Caco-2 (cell line): ENCODE measurements around the gene THEM4. TPM values are rescaled to one million over a fixed set of nuclear protein-coding genes. Genes with fewer than 3 reads are reported as not detected.

Source experiments
- BruUV-seq: library from RNA; stranded (reverse); fragments of 400-500 nt; replicated peaks from 2 replicates; lab custom pipeline; 2021; lab: Mats Ljungman, UMichigan
- CTCF ChIA-PET: fragments of 300-600 bp; sonication (Branson Sonifier 250); formaldehyde crosslinking; loops from one replicate; lab custom pipeline; 2022; ENCODE audit warnings: antibody characterized with exemption; lab: Charles Lee
- POLR2A ChIA-PET: fragments of 300-600 bp; sonication (Branson Sonifier 250); formaldehyde crosslinking; loops from one replicate; lab custom pipeline; 2022; ENCODE audit warnings: antibody characterized with exemption; lab: Charles Lee
- DNase-seq, 2 experiments: peaks; one replicate each; pipeline versions ENCODE4 v3.0.0 to v3.0.0-alpha.2; 2020 to 2022
- H3K27me3 ChIP-seq: replicated peaks from 2 replicates; pipeline ENCODE4 v1.6.0; 2011; ENCODE audit warnings: low read length; ENCODE audit not compliant: control insufficient read depth, insufficient read depth
- H3K36me3 ChIP-seq: 2 replicates; pipeline ENCODE4 v1.5.1; 2011; ENCODE audit warnings: low read length; ENCODE audit not compliant: control insufficient read depth, insufficient read depth
- H3K4me1 ChIP-seq: fragments of 250-450 bp; sonication (Bioruptor Pico); 2 replicates; pipeline ENCODE4 v1.5.1; 2020; ENCODE audit warnings: mild to moderate bottlenecking
- H3K4me3 ChIP-seq: 2 replicates; pipeline ENCODE4 v1.5.1; 2011; ENCODE audit warnings: low read depth, mild to moderate bottlenecking, control low read depth, low read length
- H3K9me3 ChIP-seq: fragments of 250-450 bp; sonication (Bioruptor Pico); 2 replicates; pipeline ENCODE4 v1.5.1; 2020; ENCODE audit warnings: mild to moderate bottlenecking, moderate library complexity
- H3K27ac Mint-ChIP-seq: one replicate; pipeline ENCODE4 v1.8.0; 2022; ENCODE audit warnings: mixed read lengths; ENCODE audit not compliant: unreplicated experiment
- H3K27me3 Mint-ChIP-seq: one replicate; pipeline ENCODE4 v1.8.0; 2022; ENCODE audit warnings: mixed read lengths; ENCODE audit not compliant: insufficient read depth, unreplicated experiment
- H3K36me3 Mint-ChIP-seq: one replicate; pipeline ENCODE4 v1.8.0; 2022; ENCODE audit warnings: mild to moderate bottlenecking, mixed read lengths; ENCODE audit not compliant: insufficient read depth, unreplicated experiment
- H3K4me1 Mint-ChIP-seq: one replicate; pipeline ENCODE4 v1.8.0; 2022; ENCODE audit warnings: low read depth, mixed read lengths; ENCODE audit not compliant: unreplicated experiment
- H3K4me3 Mint-ChIP-seq: one replicate; pipeline ENCODE4 v1.8.0; 2022; ENCODE audit warnings: mild to moderate bottlenecking, moderate library complexity, mixed read lengths; ENCODE audit not compliant: unreplicated experiment
- H3K9me3 Mint-ChIP-seq: one replicate; pipeline ENCODE4 v1.8.0; 2022; ENCODE audit warnings: mixed read lengths; ENCODE audit not compliant: unreplicated experiment
- CTCF ChIP-seq, 2 experiments: fragments of 200-600 bp in 1 of 2; IDR thresholded peaks; 1 replicate in 1 of 2; 2 replicates in 1 of 2; pipeline versions ENCODE4 v1.5.1 to v1.8.0; 2011 to 2022; ENCODE audit warnings: antibody characterized with exemption in 1 of 2, control low read depth in 1 of 2, inconsistent platforms in 1 of 2, low read depth in 1 of 2, low read length in 1 of 2, mild to moderate bottlenecking in 1 of 2, moderate library complexity in 1 of 2; ENCODE audit not compliant: insufficient read depth in 1 of 2, severe bottlenecking in 1 of 2, unreplicated experiment in 1 of 2
- intact Hi-C: fragments of 100-400 bp; cut with micrococcal nuclease; formaldehyde crosslinking; loops from one replicate; pipeline ENCODE4 v1.10.0; 2022; ENCODE audit not compliant: unreplicated experiment
- total RNA-seq: library from RNA; stranded (reverse); gene quantifications from 2 replicates; pipeline ENCODE4 v1.2.3, GENCODE V29; 2022

The THEM4 gene
- total RNA-seq, 1 experiment from 2014 or later, result 9.5 TPM

- BruUV-seq, result no TSS peak
- Mint-ChIP-seq H3K27ac (no peak overlapping the region), H3K9me3 (no peaks in the 10 kb centered on the region), H3K36me3 (peaks cover 11% of the 10 kb centered on the region), H3K27me3 (no peaks in the 10 kb centered on the region), H3K4me1 (peaks cover 31% of the 10 kb centered on the region), H3K4me3 (no peak overlapping the region)
- no peak for TF ChIP-seq CTCF (IDR thresholded peaks at IDR 0.05; ENCODE audit: insufficient read depth in 1 of 2, low read depth in 1 of 2, low read length in 1 of 2, severe bottlenecking in 1 of 2, unreplicated experiment in 1 of 2)
- no peak overlapping the region for H3K4me3 ChIP-seq
- ChIA-PET POLR2A (no interaction called here), CTCF (no interaction called here)
- H3K36me3 ChIP-seq, result no peaks in the 10 kb centered on the region
- no peak for DNase-seq
- H3K4me1 ChIP-seq, result peaks cover 20% of the 10 kb centered on the region
- intact Hi-C loops, result no loop called here
- no peaks in the 10 kb centered on the region for H3K27me3 ChIP-seq
- H3K9me3 ChIP-seq, result no peaks in the 10 kb centered on the region
These were observed 76.0 kb downstream of the THEM4 start for GRCh38 chr1:151833172-151833900.

GRCh38 chr1:151832318-151832980 is 76.9 kb downstream of the THEM4 start:
- Mint-ChIP-seq H3K4me1 (peaks cover 31% of the 10 kb centered on the region), H3K27me3 (no peaks in the 10 kb centered on the region), H3K36me3 (peaks cover 11% of the 10 kb centered on the region), H3K4me3 (no peak overlapping the region), H3K9me3 (no peaks in the 10 kb centered on the region), H3K27ac (no peak overlapping the region)
- DNase-seq, result no peak
- H3K27me3 ChIP-seq, result no peaks in the 10 kb centered on the region
- CTCF ChIA-PET, result no interaction called here
- no TSS peak for BruUV-seq
- TF ChIP-seq CTCF (IDR thresholded peaks at IDR 0.05; ENCODE audit: insufficient read depth in 1 of 2, low read depth in 1 of 2, low read length in 1 of 2, severe bottlenecking in 1 of 2, unreplicated experiment in 1 of 2), result no peak
- intact Hi-C loops, result no loop called here
- no peaks in the 10 kb centered on the region for H3K9me3 ChIP-seq
- no peak overlapping the region for H3K4me3 ChIP-seq
- H3K36me3 ChIP-seq, result no peaks in the 10 kb centered on the region
- POLR2A ChIA-PET, result no interaction called here
- H3K4me1 ChIP-seq, result peaks cover 20% of the 10 kb centered on the region

GRCh38 chr1:151831605-151832004 is 77.7 kb downstream of the THEM4 start, which contains the start of gene RORC:
TSS of gene RORC (minus strand) at chr1:151831802. CDS start at chr1:151831764, 38 bp downstream.
- Histone ChIP-seq H3K9me3 (no peaks in the 10 kb centered on the region), H3K4me3 (no peak within 1 kb of the TSS), H3K36me3 (no peaks in the 10 kb centered on the region), H3K27me3 (no peaks in the 10 kb centered on the region), H3K4me1 (peaks cover 17% of the 10 kb centered on the region)
- Mint-ChIP-seq H3K36me3 (peaks cover 9% of the 10 kb centered on the region), H3K4me3 (no peak within 1 kb of the TSS), H3K27me3 (no peaks in the 10 kb centered on the region), H3K27ac (no peak within 1 kb of the TSS), H3K9me3 (no peaks in the 10 kb centered on the region), H3K4me1 (peaks cover 23% of the 10 kb centered on the region)
- no peak for TF ChIP-seq CTCF (IDR thresholded peaks at IDR 0.05; ENCODE audit: insufficient read depth in 1 of 2, low read depth in 1 of 2, low read length in 1 of 2, severe bottlenecking in 1 of 2, unreplicated experiment in 1 of 2)
- no TSS peak for BruUV-seq
- no peak for DNase-seq
- CTCF ChIA-PET, result no interaction called here
- intact Hi-C loops, result no loop called here
- POLR2A ChIA-PET, result no interaction called here
